ENCODE measurements around the gene PHF14.

DNA sequence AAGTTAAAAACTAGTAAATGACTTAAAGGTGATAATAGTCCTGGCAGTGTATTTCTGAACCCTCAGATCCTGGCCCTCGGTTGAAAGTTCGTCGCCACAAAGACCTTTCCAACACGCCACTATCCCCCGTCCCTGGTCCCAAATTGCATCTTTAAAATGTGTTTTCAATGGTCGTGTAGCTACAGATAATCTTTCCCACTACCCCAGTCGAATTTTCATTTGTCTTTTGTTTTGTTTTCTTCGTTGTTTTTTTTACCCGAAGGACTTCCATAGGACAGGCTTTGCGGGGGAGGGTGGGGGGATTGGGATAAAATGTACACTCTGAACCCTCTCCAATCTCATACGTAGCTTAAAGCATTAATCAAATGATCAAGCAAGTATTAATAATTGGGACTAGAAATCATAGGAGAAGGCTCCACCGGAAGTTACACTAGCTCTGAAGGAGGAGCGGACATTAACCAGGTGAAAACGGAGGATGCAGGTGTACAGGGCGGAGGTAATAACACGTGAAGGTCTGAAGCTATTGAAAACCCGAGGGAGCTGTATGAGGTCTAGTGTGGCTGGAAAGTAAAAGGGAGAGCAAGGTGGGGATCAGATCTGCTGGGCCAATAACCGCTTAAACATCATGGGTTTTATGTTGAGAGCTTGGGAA, 32.8 kb upstream of the PHF14 start:
- TF ChIP-seq CTCF (IDR thresholded peaks at IDR 0.05) (no peak), EP300 (IDR thresholded peaks at IDR 0.05) (no peak), POLR2A (IDR thresholded peaks at IDR 0.05) (peak in 1 of 2 donors; percentile 17), POLR2AphosphoS5 (IDR thresholded peaks at IDR 0.05) (no peak)
